ENCODE measurements around the gene SAMD3.

GRCh38 chr6:130107710-130108109 is 115.0 kb downstream of the SAMD3 start:
- TF ChIP-seq CTCF (IDR thresholded peaks at IDR 0.05) (no peak), POLR2A (IDR thresholded peaks at IDR 0.05) (no peak), EP300 (IDR thresholded peaks at IDR 0.05) (no peak)
